ENCODE measurements around the gene INSRR.

Gene INSRR

GRCh38 chr1:156816561-156817328, 42.2 kb downstream of the INSRR start, which contains the start of gene SH2D2A:
Gene SH2D2A, minus strand, starts transcription at chr1:156816848. Its CDS starts 140 bp downstream, at chr1:156816708.
- TF ChIP-seq CTCF (IDR thresholded peaks at IDR 0.05), result no peak
- DNase-seq (ENCODE audit: low spot score), result no peak
- peak within 1 kb of the TSS; percentile 51 for H3K4me3 ChIP-seq

GRCh38 chr1:156815961-156816422, 42.9 kb downstream of the INSRR start:
- TF ChIP-seq CTCF (IDR thresholded peaks at IDR 0.05), result no peak
- Histone ChIP-seq H3K27ac (peak overlapping the region in 1 of 2 donors; percentile 83), H3K4me3 (peak overlapping the region; percentile 51)
- DNase-seq (ENCODE audit: low spot score), result no peak

More at GRCh38 chr1:156816561-156817328, 42.2 kb downstream of the INSRR start, which contains the start of gene SH2D2A:
- peak within 1 kb of the TSS in 1 of 2 donors; percentile 83 for H3K27ac ChIP-seq

GRCh38 chr1:156815307-156815826, 43.5 kb downstream of the INSRR start:
- H3K27ac ChIP-seq, result peak overlapping the region in 1 of 2 donors; percentile 83
- TF ChIP-seq CTCF (IDR thresholded peaks at IDR 0.05), result no peak
- peak overlapping the region; percentile 51 for H3K4me3 ChIP-seq
- DNase-seq (ENCODE audit: low spot score), result no peak

- TF ChIP-seq CTCF (IDR thresholded peaks at IDR 0.05), result no peak
- Histone ChIP-seq H3K27ac (peak overlapping the region in 1 of 2 donors; percentile 83), H3K4me3 (no peak overlapping the region)
- no peak for DNase-seq (ENCODE audit: low spot score)
These were observed 44.2 kb downstream of the INSRR start for GRCh38 chr1:156814571-156815260.

- peak overlapping the region in 1 of 2 donors; percentile 31 for H3K27ac ChIP-seq
- TF ChIP-seq CTCF (IDR thresholded peaks at IDR 0.05), result peak; percentile 45
- peak overlapping the region; percentile 73 for H3K4me3 ChIP-seq
- no peak for DNase-seq (ENCODE audit: low spot score)
These were observed 45.0 kb downstream of the INSRR start for GRCh38 chr1:156813750-156814570.

- no peak for TF ChIP-seq CTCF (IDR thresholded peaks at IDR 0.05)
- Histone ChIP-seq H3K4me3 (peak overlapping the region; percentile 73), H3K27ac (no peak overlapping the region)
- no peak for DNase-seq (ENCODE audit: low spot score)
These were observed 45.6 kb downstream of the INSRR start for GRCh38 chr1:156813298-156813697.

All from coronary artery (tissue), 2 donors.